Stimulated activated CD4-positive, alpha-beta T cell treated with anti-CD3 and anti-CD28 coated beads, Interleukin-2, amount 100 ng/mL, for 48 hours (primary cell): ENCODE results near the gene NNAT.
"Not testable (repeated sequence)": the region's sequence is repeated elsewhere in the genome, so short reads cannot be mapped to it uniquely, and the experiment has no call there.

Experiments used
- DNase-seq, 2 donors: peaks; one replicate each; pipeline ENCODE4 v3.0.0-alpha.2; 2020

Gene NNAT

DNA sequence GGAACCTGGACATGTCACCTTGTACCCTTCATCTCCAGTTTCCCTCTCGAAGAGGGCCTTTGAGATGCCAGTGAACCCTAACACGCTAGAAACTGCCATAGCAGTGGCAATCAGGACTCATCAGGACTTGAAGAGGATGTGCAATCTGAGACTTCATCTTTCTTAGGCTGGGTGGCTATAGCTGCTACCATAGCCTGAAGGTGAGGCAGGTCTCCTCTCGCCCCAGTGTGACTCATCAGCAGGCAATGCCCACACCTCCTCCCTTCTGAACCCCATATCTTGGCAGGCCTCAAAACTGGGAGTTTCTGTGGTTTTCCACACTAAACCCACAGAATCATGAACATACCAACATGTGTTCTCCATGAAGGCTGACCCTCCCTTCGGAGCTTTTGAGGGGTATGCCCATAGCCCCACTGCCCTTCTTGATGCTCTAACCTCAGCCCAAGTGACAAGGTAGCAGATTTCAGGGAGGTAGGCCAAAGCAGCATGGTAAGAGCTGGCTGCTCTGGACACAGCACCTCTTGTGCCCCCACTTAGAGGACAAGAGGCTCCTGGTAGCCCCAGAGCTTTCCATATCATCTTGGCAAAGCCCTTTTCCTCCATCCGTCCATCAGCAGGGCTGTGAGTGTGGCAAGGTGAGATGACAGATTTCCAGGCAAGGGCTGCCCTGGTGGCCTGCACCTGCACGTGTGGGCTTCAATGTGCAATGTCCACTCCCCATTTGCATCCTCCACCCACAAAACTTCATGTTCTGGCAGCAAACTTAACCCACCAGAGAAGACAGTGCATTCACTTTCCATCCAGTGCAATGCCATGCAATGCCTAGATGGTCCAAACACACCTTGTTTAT lies 4.0 kb downstream of the NNAT start:
- no peak for DNase-seq

DNA sequence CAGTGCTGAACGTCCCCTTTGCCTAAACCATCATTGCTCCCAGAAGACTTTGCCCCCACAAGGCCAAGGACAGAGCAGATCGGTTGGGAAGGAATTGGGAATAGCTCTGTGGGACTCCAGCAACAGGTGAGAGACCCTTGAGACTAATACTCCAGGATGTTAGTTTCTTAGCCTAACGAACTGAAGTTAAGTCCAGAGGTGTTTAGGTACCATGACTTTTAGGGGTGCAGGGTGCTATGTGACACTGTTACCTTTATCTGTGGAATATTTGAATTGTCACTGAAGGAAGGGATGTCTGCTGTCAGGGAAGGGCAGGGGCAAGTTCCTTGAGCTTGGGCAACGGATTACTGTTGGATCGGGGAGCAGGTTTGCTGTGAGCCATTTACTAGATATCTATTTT lies 4.8 kb downstream of the NNAT start:
- no peak for DNase-seq

DNA sequence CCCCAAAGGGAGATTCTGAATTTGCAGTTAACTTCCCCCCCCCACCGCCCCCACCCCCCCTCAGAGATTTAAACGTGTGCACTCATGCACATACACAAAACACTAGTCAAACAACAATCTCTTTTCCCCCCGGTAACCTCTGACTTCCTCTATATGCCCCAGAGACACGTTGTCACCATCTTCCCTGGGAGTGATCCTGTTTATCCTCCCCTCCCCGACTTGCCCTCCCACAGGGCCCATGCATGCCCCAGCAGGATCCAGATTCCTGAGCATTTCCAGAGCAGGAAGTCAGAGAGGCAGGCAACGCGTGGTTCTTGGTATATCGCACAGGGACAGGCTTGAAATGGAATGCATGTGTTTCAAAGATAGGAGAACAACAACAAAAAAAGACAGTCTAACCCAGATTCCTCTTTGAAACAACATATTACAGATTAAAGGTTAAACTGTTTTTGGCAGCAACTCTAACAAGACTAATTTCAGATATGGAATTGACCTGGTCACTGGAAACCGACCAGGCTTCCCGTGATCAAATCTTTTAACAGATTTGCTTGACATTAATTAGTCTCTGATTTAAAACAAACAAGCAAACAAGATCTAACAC lies 5.3 kb downstream of the NNAT start:
- no peak for DNase-seq

DNA sequence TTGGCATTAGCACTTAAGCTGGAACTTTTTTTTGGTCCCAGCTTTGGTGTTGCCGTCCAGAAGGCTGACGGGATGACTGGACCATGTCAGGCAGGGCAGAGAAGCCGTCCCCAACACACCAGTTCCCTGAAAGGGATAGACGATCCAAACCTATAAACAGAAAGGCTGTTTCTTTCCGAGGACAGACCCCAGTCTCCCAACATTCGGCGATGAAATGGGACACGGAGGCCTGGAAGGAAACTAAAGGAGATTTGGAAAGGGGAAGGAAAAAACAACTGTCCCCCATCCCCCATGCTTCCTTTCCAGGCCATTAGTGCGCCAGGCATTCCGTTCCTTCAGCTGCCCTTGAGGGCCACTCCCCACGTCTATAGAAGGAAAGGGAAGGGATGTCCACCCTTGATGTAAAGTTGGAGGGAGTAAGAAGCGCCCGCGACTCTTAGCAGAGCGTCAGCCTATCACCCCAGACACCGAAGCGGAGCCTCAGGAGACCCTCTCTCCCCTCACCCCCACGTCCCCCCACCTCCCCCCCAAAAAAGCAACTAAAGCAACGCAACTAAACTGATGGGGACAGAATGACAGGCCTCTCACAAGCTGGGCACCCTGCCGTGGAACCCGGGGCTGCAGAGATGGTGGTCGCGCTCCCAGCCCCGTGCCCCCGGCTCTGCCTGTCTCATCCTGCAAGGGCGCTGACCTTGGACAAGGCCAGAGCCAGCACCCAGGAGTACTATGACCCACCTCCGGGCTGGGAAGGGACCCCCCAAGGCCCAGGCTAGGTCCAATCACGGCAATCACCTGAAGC lies 6.0 kb downstream of the NNAT start:
- DNase-seq: no peak

DNA sequence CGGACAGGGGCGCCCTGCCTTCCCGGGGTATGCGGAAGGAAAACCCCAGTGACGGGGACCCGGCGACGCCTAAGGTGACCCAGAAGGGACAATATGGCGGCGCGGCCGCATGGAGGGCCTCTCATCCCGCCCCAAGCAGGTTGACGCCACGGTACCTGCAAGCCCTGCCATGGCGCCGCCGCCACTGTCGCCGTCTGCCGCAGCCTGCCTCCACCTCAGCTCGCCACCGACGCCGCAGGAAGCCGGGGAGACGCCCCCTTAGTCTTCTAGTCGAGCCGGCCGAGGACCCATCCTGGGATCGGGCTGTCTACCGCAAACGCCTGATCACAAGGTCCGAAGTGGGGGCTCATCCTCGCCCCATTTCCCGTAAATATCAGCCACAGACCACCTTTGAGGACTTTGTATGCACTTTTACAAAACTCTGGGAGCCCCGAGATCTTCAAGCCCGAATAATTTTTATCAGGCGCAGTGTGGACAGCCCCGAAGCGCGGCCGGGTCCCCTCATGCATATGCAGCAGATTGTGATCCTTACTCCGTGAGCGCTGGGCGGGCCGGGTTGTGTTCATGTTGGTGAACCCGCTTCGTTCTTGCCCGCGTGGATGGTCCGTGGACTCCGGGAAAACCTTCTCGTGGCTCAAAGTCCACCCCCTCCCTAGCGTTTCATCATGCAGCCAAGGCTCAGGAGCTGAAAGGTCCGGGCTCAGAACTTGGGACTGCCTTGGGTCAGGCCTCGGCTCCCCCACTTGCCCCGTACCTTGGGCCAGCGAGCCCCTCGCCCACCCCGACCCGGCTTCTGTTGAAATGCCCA lies 6.8 kb downstream of the NNAT start, which contains the start of gene BLCAP:
TSS of gene BLCAP (minus strand) at position 239 of the 808 bp plus-strand sequence. CDS start 8,702 bp downstream, outside the sequence.
- peak; percentile 88 for DNase-seq

DNA sequence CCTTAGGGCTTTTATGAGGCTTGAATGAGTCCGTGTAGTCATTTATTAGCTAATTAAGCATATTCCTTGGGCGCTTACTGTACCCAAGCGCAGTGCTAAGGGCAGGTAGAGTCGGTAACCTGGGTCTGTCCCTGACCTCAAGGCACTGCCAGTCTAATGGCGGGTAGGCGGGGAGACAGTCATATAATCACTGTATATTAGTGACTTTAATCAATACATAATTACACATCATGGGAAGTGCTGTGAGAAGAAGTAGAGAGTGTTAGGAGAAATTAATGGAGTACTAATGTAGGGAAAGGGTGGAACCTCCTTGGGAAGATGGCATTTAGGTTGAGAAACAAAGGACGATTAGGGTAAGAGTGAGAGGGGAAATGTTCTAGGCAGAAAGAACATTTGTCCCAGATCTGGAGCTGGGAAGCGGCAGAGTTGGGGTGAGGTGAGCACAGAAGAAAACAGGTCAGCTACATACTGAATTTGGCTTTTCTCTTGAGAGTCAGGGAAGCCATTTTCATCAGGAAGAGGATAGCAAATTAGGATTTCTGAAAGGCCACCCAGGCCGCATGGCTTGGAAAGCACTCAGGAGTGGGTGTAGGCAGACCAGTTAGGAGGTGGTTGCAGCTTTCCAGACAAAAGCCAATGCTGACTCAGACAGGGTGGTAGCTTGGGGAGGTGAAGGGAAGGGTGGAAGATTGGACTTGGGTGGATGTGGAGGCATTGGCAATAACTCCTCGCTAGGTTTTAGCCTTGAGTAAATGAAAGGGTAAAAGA lies 7.6 kb downstream of the NNAT start:
- DNase-seq: no peak

DNA sequence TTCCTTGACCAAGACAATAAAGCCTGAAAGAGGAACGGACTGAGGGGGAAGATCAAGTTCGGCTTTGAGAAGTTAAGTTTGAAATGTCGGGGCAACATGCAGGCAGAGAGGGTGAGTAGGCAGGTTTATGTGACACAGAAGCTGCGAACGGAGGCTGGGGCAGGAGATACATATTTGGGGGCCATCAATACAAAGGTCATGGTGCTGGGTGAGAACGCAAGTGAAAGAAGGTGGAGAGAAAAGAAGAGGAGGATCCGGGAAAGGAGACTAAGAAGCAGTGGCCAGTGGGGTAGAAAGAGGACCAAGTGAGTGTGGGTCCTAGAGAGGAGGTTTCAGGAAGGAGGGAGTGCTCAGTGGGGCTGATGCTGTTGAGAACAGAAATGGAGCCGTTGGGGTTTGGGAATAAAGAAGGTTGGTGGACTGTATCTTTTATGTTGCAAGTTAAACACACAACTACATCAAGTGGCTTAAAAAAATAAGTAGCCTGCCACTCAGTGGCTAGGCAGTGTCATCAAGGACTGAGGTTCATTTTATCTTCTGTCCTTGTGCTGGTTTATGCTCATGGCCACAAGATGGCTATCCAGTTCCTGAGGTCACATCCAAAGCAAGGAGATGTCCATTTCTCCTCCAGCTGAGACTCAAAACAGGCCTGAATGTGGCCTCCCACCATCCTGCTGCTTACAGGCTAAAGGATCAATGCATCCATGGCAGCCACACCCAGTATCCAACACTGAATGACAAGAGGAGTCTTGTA lies 8.3 kb downstream of the NNAT start:
- DNase-seq: no peak

DNA sequence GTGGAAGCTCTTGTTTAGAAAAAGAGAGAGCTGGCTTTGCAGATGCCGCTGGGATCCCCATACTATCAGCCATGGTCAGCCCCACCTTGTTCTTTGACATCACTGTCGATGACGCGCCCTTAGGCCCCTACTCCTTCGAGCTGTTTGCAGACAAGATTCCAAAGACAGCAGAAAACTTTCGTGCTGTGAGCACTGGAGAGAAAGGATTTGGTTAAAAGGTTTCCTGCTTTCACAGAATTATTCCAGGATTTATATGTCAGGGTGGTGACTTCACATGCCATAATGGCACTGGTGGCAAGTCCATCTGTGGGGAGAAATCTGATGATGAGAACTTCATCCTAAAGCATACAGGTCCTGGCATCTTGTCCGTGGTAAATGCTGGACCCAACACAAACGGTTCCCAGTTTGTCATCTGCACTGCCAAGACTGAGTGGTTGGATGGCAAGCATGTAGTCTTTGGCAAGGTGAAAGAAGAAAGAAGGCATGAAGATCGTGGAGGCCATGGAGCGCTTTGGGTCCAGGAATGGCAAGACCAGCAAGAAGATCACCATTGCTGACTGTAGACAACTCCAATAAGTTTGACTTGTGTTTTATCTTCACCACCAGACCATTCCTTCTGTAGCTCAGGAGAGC lies 9.0 kb downstream of the NNAT start:
- DNase-seq: no peak

DNA sequence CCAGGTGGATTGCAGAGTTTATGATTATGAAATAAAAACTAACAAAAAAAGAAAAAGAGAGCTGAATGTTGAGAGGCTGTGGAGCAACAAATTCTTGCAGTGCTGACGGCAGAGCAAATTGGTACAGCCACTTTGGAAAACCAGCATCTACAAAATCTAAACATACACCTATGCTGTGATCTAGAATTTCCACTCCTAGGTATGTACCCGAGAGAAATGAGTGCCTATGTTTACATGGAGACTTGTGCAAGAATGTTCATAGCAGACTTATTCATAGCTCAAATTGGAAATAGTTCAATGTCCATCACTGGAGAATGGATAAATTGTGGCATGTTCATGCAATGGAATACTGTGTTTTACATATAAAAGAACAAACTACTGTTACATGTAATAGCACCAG lies 9.6 kb downstream of the NNAT start:
- no peak for DNase-seq

DNA sequence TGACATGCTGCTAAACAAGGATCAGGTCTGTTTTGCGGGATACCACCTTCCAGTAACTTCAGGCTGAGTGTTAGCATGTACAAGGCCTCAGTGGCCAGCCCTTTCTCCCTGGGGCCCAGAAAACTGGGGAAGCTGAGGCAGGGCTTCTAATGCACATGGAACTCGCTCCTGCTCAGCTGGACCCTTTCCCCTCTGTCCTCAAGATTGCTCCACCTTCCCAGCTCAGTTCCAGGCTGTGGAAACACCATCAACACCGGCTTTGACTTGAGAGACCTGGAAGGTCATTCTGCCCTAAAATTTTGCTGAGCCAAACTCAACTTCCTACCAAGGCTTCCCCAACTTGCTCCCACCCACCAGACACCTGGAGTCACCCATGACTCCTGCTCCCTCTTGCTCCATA lies 10.8 kb downstream of the NNAT start:
- DNase-seq: no peak

DNA sequence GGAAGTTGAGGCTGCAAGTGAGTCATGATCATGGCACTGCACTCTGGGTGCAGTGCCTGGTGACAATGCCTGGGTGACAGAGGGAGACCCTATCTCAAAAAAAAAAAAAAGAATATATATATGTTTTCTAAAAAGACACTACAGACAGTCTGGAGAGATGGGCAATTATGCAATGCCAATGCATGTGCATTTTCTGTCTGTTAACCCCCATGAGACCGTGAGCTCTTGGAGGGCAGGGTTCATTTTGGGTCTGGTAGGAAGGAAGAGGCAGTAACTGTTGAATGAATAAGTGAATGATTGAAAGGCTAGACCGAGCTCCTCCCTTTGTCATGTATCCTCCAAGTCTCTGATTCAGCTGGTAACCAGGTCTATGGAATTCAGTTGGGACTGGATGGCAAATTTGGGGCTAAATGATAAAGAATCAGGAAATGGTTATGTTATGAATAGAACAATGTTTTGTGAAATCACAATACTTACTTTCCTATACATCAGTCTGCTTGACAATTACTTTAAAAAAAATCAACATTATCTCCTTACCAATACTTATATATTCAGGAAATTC lies 12.2 kb downstream of the NNAT start:
- no peak for DNase-seq

DNA sequence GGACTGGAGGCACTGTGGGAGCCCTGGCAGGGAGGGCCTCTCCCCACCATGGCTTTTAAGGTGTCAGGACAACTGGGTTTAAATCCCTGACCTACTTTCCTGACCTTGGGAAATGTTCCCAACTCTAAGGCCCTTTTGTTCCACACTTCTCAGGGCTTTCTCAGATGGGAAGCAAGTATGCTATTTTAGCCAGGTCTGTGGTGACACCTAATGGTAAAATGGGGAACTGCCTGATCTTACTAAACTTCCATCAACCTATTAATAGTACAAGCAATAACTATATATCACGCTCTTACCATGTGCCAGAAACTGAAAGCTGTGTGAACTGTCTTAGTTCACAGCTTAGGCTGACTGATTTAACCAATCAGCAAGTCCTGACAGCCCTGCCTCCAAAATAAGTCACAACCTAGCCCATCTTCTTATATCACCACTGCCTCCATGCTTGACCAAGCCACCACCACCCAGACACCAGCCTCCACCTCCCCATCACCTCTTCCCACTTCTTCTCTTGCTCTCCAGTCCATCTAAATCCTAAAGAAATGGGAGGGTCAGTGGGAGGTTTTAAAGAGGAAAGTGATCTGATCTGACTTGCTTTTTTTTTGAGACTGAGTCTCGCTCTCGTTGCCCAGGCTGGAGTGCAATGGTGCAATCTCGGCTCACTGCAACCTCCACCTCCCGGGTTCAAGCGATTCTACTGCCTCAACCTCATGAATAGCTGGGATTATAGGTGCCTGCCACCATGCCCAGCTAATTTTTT lies 13.5 kb downstream of the NNAT start:
- peak; percentile 45 to 54 for DNase-seq

DNA sequence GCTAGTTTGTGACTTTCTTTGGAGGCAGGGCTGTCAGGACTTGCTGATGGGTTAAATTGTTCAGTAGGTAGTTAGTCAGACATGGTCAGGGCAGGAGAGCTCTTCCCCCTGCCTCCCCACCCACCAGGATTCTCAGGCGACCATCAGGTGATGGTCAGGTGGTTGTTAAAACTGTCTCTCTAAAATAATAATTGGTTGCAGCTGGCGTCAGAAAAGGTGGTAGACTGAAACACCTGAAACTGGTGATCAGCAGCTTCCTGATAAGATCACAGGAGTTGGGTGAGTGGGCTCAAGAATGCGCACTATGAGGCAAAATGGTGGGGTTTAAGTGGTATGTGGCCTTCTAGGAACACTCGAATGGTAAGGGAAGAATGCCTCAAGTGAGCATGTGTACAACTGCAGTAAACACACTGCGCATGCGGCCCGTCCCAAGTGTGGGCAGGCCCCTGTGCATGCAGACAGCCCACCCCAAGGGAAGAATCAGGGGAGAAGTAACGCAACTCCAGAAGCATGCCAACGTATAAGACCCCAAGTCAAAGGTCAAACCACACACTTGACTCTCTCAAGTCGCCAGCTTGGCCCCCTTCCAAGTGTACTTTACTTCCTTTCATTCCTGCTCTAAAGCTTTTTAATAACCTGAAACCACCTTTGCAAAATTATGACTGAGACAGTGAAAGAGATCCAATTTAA lies 14.5 kb downstream of the NNAT start:
- no peak for DNase-seq

DNA sequence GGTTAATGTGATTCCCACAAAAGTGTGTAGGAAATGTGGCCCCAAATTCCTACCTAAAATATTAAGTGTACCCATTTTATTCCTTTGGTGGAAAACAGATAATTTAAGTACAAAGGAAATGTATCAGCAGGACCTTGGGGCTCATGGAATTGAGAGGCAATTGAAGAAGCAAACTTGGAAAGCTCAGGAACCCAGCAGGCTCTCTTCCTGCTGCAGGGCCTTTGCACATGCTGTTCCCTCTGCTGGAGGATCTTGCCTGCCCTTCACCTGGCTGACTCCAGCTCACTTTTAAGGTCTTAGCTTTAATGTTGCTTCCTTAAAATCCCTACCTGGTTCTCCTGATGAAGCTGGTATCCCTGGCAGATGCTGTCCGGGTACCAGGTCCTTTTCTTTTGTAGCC lies 16.5 kb downstream of the NNAT start:
- DNase-seq: no peak

DNA sequence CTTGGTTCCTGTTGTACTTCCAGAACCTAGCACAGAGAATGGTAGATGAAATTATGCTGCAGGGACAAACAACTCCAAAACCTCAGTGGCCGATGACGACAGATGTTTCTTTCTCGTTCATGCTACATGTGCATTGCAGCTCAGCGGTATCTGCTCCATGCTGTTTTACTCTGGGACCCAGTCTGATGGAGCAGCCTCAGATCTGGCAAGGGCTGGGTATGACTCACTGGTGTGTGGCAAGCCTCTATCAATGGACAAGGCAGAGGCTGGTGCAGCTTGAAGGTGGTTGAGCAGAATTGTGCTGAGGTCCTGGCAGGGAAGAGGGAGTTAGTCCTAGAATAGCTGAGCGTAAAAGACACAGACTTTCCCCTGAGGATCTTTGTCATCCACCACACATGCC lies 17.0 kb downstream of the NNAT start:
- DNase-seq: no peak

DNA sequence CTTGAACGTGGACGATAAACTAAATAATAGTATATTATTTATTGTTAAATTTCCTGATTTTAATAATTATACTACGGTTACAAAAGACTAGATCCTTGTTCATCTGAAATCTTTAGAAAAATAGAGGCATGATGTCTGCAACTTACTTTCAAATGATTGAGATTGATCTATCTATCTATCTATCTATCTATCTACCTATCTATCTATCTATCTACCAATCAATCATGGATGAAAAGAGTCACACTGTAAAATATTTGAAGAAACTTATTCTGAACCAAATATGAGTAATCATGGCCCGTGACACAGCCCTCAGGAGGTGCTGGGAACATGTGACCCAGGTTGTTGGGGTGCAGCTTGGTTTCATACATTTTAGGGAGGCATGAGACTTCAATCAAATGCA lies 18.4 kb downstream of the NNAT start:
- DNase-seq: no peak

DNA sequence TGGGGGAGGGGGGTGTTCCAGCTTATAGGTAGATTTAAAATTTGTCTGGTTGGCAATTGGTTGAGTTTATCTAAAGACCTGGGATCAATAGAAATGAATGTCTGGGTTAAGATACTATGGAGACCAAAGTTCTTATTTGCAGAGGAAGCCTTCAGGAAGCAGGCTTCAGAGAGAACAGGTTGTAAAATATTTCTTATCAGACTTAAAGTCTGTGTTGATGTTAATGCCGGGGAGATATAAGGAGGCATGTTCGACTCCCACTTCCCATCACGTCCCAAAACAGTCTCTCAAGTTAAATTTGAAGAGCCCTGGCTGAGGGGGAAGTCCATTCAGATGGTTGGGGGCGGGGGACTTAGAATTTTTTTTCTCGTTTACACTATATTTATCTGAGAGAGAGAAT lies 19.0 kb downstream of the NNAT start:
- DNase-seq: no peak

DNA sequence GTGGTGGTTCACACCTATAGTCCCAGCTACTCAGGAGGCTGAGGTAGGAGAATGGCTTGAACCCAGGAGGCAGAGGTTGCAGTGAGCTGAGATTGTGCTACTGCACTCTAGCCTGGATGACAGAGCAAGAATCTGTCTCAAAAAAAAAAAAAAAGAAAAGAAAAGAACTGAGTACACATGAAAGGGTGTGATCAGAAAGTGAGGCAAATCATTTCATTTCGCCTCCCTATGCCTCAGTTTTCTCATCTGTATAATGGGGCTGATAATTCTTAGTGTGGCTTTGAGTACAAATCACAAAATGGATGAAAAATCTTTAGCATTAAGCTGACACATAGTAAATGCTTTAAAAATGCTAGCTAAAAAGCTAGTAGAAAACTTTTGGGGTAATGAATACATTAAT lies 19.8 kb downstream of the NNAT start:
- not testable (repeated sequence) for DNase-seq

DNA sequence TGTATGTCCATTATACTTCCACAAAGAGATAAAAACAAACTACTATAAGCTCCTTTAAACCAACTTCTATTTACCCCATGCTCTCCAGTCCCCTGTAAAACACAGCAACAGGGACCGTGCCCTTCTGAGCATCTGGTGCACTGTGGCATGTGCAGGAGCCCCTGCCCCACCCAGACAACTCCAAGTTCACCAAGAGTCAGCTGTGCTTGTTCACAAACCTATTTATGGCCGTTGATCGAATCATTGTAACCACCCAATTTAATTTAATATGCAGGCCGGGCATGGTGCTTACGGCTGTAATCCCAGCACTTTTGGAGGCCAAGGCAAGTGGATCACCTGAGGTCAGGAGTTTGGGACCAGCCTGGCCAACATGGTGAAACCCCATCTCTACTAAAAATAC lies 20.3 kb downstream of the NNAT start:
- no peak for DNase-seq
